ENCODE data around the gene PLCH2. TPM values are rescaled to one million over a fixed set of nuclear protein-coding genes. Genes with fewer than 3 reads are reported as not detected.
"Not testable (repeated sequence)": the region's sequence is repeated elsewhere in the genome, so short reads cannot be mapped to it uniquely, and the experiment has no call there.

PLCH2 gene
- total and polyA plus RNA-seq, 4 donors: 0.33 to 1.3 (median 1.0) TPM; not detected in 1

DNA sequence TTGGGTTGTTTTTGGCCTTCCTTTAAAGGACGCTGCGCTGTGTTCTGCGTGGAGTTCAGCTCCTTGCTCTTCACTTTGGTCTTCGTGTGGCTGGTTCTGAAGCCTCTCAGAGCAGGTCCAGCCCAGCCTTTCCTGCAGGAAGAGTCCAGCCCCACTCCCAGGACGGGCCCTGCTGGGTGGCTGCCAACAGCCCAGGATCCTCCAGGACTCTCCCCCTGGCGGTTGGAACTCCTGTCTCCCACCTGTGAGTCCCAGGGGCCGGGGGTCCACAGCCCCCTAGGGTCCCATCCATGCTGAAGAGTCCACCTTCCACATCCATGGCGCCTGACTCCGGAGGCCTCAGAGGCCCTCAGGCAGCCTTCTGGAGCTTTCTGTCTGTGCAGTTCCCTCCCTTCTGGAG, 75.5 kb downstream of the PLCH2 start:
- not testable (repeated sequence) for H3K27ac ChIP-seq (ENCODE audit: low read depth in 1 of 2, low read length in 2 of 2); H3K27me3 ChIP-seq (ENCODE audit: control insufficient read depth in 4 of 4, insufficient read depth in 4 of 4, low read length in 3 of 4); H3K9me3 ChIP-seq (ENCODE audit: control insufficient read depth in 4 of 4, low read length in 3 of 4); DNase-seq (ENCODE audit: low spot score); H3K9ac ChIP-seq (ENCODE audit: low read depth in 1 of 2, low read length in 2 of 2); H3K4me3 ChIP-seq (ENCODE audit: low read depth in 1 of 3, low read length in 3 of 3); H3K36me3 ChIP-seq (ENCODE audit: control insufficient read depth in 4 of 4, insufficient read depth in 3 of 4, low read depth in 1 of 4, low read length in 3 of 4)
- WGBS: 82% methylated on average over 9 of the region's 9 CpGs
- peaks cover 13 to 42% (median 28%) of the 10 kb centered on the region in 4 donors for H3K4me1 ChIP-seq (ENCODE audit: control insufficient read depth in 4 of 4, insufficient read depth in 4 of 4, low read length in 3 of 4)

DNA sequence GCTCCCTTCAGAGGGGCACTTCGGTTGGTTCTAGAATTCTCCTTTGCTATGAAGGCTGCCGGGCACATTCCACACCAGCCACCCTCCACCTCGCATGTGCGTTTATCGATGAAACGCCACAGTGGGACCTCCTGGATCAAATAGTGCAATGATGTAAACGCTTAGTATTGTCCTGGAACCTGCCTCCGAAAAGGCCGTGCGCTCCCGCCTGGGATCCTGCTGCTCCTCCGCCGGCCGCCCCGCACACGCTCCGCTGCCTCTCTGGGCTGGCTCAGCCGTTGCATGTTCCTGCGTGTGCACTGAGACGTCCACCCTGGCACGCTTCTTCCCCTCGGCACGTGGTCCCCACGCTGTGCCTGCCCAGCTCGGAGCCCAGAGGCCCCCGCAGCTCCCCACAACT, 76.1 kb downstream of the PLCH2 start:
- 98% methylated on average over 26 of the region's 26 CpGs for WGBS
- H3K4me1 ChIP-seq (ENCODE audit: control insufficient read depth in 4 of 4, insufficient read depth in 4 of 4, low read length in 3 of 4): peaks cover 12 to 37% (median 27%) of the 10 kb centered on the region in 4 donors
- no peak for DNase-seq (ENCODE audit: low spot score)

DNA sequence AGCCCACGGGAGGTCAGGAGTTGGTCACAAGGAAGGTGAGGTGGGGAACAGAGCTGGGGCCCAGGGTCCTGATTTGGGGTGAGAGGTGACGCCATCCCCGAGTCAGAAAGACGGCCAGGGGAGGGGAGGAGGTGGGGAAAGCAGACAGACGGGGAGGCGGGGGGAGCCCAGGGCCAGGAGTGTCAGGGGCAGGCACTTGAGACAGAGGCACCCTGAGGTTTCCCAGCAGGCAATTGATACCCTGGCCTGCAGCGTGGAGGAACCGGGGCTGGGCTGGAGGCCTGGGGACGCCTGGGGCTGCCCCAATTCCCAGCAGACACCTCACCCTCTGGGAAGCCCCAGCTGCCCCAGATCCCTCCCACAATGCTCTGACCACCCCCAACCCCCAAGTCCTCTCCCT, 77.0 kb downstream of the PLCH2 start:
- DNase-seq (ENCODE audit: low spot score); H3K36me3 ChIP-seq (ENCODE audit: control insufficient read depth in 4 of 4, insufficient read depth in 3 of 4, low read depth in 1 of 4, low read length in 3 of 4); H3K9me3 ChIP-seq (ENCODE audit: control insufficient read depth in 4 of 4, low read length in 3 of 4); H3K9ac ChIP-seq (ENCODE audit: low read depth in 1 of 2, low read length in 2 of 2); H3K4me3 ChIP-seq (ENCODE audit: low read depth in 1 of 3, low read length in 3 of 3); H3K27me3 ChIP-seq (ENCODE audit: control insufficient read depth in 4 of 4, insufficient read depth in 4 of 4, low read length in 3 of 4); H3K27ac ChIP-seq (ENCODE audit: low read depth in 1 of 2, low read length in 2 of 2): not testable (repeated sequence)
- 73% methylated on average over 9 of the region's 9 CpGs for WGBS
- peaks cover 11 to 37% (median 25%) of the 10 kb centered on the region in 4 donors for H3K4me1 ChIP-seq (ENCODE audit: control insufficient read depth in 4 of 4, insufficient read depth in 4 of 4, low read length in 3 of 4)

More for the DNA sequence above, 76.1 kb downstream of the PLCH2 start:
- no peak for TF ChIP-seq JUND (IDR thresholded peaks at IDR 0.05)
- no peak for TF ChIP-seq RXRA (IDR thresholded peaks at IDR 0.05)
- no peak for TF ChIP-seq SP1 (IDR thresholded peaks at IDR 0.05)
- TF ChIP-seq TAF1 (conservative IDR thresholded peaks at IDR 0.05): no peak
- TF ChIP-seq, protein P1, sequence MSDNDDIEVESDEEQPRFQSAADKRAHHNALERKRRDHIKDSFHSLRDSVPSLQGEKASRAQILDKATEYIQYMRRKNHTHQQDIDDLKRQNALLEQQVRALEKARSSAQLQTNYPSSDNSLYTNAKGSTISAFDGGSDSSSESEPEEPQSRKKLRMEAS (IDR thresholded peaks at IDR 0.05): no peak
- no peak for TF ChIP-seq EGR1 (IDR thresholded peaks at IDR 0.05; ENCODE audit: low read depth in 2 of 2)
- TF ChIP-seq YY1 (IDR thresholded peaks at IDR 0.05): no peak
- TF ChIP-seq, protein P2, sequence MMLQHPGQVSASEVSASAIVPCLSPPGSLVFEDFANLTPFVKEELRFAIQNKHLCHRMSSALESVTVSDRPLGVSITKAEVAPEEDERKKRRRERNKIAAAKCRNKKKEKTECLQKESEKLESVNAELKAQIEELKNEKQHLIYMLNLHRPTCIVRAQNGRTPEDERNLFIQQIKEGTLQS (IDR thresholded peaks at IDR 0.05): no peak
- TF ChIP-seq HNF4A (conservative IDR thresholded peaks at IDR 0.05): no peak
- no peak for TF ChIP-seq RAD21 (IDR thresholded peaks at IDR 0.05)
- TF ChIP-seq, protein P3, sequence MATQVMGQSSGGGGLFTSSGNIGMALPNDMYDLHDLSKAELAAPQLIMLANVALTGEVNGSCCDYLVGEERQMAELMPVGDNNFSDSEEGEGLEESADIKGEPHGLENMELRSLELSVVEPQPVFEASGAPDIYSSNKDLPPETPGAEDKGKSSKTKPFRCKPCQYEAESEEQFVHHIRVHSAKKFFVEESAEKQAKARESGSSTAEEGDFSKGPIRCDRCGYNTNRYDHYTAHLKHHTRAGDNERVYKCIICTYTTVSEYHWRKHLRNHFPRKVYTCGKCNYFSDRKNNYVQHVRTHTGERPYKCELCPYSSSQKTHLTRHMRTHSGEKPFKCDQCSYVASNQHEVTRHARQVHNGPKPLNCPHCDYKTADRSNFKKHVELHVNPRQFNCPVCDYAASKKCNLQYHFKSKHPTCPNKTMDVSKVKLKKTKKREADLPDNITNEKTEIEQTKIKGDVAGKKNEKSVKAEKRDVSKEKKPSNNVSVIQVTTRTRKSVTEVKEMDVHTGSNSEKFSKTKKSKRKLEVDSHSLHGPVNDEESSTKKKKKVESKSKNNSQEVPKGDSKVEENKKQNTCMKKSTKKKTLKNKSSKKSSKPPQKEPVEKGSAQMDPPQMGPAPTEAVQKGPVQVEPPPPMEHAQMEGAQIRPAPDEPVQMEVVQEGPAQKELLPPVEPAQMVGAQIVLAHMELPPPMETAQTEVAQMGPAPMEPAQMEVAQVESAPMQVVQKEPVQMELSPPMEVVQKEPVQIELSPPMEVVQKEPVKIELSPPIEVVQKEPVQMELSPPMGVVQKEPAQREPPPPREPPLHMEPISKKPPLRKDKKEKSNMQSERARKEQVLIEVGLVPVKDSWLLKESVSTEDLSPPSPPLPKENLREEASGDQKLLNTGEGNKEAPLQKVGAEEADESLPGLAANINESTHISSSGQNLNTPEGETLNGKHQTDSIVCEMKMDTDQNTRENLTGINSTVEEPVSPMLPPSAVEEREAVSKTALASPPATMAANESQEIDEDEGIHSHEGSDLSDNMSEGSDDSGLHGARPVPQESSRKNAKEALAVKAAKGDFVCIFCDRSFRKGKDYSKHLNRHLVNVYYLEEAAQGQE (IDR thresholded peaks at IDR 0.05): no peak
- Histone ChIP-seq H3K4me3 (ENCODE audit: low read depth in 1 of 3, low read length in 3 of 3) (no peak overlapping the region), H3K9ac (ENCODE audit: low read depth in 1 of 2, low read length in 2 of 2) (no peak overlapping the region), H3K9me3 (ENCODE audit: control insufficient read depth in 4 of 4, low read length in 3 of 4) (no peaks in the 10 kb centered on the region), H3K27ac (ENCODE audit: low read depth in 1 of 2, low read length in 2 of 2) (no peak overlapping the region), H3K27me3 (ENCODE audit: control insufficient read depth in 4 of 4, insufficient read depth in 4 of 4, low read length in 3 of 4) (no peaks in the 10 kb centered on the region), H3K36me3 (ENCODE audit: control insufficient read depth in 4 of 4, insufficient read depth in 3 of 4, low read depth in 1 of 4, low read length in 3 of 4) (no peaks in the 10 kb centered on the region)

Measured in liver (tissue), 9 donors.